HG03469 (cell line): Measurements from ENCODE around the gene SIDT1.

Source experiments
- ATAC-seq: cut with Tn5 transposase; IDR thresholded peaks from one replicate; pipeline ENCODE4 v1.9.1; 2021; ENCODE audit warnings: mild to moderate bottlenecking, moderate library complexity, moderate number of reproducible peaks; ENCODE audit not compliant: unreplicated experiment

Gene SIDT1

GRCh38 chr3:113531826-113532697 is at the start of gene SIDT1:
TSS of gene SIDT1 (plus strand) at chr3:113532555. CDS start at chr3:113533022, 467 bp downstream.
- ATAC-seq: peak; percentile 53

- no peak for ATAC-seq
Measured at GRCh38 chr3:113485161-113485609, 47.2 kb upstream of the SIDT1 start.

GRCh38 chr3:113495035-113495434 is 37.3 kb upstream of the SIDT1 start:
- no peak for ATAC-seq

- ATAC-seq: no peak
Measured at GRCh38 chr3:113496924-113497323, 35.4 kb upstream of the SIDT1 start.

GRCh38 chr3:113498221-113499005 is 33.9 kb upstream of the SIDT1 start:
- ATAC-seq: no peak

- no peak for ATAC-seq
Measured at GRCh38 chr3:113499081-113499480, 33.3 kb upstream of the SIDT1 start.

GRCh38 chr3:113501597-113501996 is 30.8 kb upstream of the SIDT1 start:
- ATAC-seq: no peak

- no peak for ATAC-seq
Measured at GRCh38 chr3:113505867-113506266, 26.5 kb upstream of the SIDT1 start.

GRCh38 chr3:113507501-113508067 is 24.8 kb upstream of the SIDT1 start:
- no peak for ATAC-seq

- ATAC-seq: no peak
Measured at GRCh38 chr3:113508966-113509365, 23.4 kb upstream of the SIDT1 start.

GRCh38 chr3:113514265-113514769 is 18.0 kb upstream of the SIDT1 start:
- ATAC-seq: no peak

- ATAC-seq: no peak
Measured at GRCh38 chr3:113516115-113516505, 16.2 kb upstream of the SIDT1 start.

- no peak for ATAC-seq
Measured at GRCh38 chr3:113521981-113522380, 10.4 kb upstream of the SIDT1 start.

GRCh38 chr3:113523241-113523640 is 9.1 kb upstream of the SIDT1 start:
- ATAC-seq: no peak

- no peak for ATAC-seq
Measured at GRCh38 chr3:113532698-113533533, 561 bp downstream of the SIDT1 start.

- ATAC-seq: no peak
Measured at GRCh38 chr3:113533534-113533892, 1.2 kb downstream of the SIDT1 start.

GRCh38 chr3:113534365-113534764 is 2.0 kb downstream of the SIDT1 start:
- no peak for ATAC-seq

- no peak for ATAC-seq
Measured at GRCh38 chr3:113535898-113536297, 3.5 kb downstream of the SIDT1 start.

GRCh38 chr3:113536627-113537101 is 4.3 kb downstream of the SIDT1 start:
- ATAC-seq: no peak

- ATAC-seq: no peak
Measured at GRCh38 chr3:113537155-113537554, 4.8 kb downstream of the SIDT1 start.
